ENCODE results near the gene ATP5ME.

ATP5ME gene

DNA sequence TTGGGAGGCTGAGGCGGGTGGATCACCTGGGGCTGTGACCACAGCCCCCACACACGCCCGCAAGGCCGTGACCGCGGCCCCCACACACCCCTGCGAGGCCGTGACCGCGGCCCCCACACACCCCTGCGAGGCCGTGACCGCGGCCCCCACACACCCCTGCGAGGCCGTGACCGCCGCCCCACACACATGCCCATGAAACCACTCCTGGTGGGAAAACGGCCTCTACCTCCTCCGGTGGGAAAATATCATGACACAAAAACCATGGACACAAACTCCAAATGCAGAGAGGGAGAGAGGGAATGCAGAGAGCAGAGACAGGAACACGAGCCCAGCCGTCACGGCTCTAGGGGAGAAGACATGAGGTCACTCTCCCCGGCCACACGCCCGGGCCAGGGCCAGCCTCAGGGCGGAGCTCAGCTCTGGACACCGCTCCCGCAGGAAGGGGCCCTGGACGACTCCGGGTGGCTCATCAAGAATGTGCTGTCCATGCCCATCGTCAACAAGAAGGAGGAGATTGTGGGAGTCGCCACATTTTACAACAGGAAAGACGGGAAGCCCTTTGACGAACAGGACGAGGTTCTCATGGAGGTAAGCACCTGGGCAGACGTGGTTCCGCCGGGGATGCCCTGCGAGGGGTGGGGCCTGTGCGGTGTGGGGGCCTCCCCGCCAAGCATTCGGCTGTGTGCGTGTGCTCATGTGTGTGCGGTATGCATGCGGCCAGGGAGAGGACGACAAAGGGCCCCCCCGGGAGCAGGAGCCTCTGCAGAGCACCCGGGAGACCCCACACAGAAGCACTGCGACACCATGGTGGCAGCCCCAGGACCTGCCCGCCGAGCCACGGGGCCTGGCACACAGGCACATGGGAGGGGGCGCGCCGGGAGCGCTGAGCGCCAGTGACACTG lies 17.4 kb downstream of the ATP5ME start:
- in situ Hi-C loops (cut with HindIII; ENCODE audit: low pct_ligation_motif_present, low sequenced_read_pairs), result no loop called here
- TF ChIP-seq, protein P1, sequence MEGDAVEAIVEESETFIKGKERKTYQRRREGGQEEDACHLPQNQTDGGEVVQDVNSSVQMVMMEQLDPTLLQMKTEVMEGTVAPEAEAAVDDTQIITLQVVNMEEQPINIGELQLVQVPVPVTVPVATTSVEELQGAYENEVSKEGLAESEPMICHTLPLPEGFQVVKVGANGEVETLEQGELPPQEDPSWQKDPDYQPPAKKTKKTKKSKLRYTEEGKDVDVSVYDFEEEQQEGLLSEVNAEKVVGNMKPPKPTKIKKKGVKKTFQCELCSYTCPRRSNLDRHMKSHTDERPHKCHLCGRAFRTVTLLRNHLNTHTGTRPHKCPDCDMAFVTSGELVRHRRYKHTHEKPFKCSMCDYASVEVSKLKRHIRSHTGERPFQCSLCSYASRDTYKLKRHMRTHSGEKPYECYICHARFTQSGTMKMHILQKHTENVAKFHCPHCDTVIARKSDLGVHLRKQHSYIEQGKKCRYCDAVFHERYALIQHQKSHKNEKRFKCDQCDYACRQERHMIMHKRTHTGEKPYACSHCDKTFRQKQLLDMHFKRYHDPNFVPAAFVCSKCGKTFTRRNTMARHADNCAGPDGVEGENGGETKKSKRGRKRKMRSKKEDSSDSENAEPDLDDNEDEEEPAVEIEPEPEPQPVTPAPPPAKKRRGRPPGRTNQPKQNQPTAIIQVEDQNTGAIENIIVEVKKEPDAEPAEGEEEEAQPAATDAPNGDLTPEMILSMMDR (IDR thresholded peaks at IDR 0.05; ENCODE audit: low read depth, low read length, missing control alignments), result no peak
- H3K4me3 ChIP-seq (ENCODE audit: low read depth, low read length), result no peak overlapping the region
- H3K36me3 ChIP-seq (replicated peaks), result no peaks in the 10 kb centered on the region
- DNase-seq, result no peak
- H3K27me3 ChIP-seq (replicated peaks), result no peaks in the 10 kb centered on the region
- no peak overlapping the region for H3K27ac ChIP-seq

- TF ChIP-seq, protein P1 (IDR thresholded peaks at IDR 0.05; ENCODE audit: low read depth, low read length, missing control alignments), result no peak
- Histone ChIP-seq H3K27me3 (replicated peaks) (no peaks in the 10 kb centered on the region), H3K36me3 (replicated peaks) (no peaks in the 10 kb centered on the region), H3K27ac (no peak overlapping the region), H3K4me3 (ENCODE audit: low read depth, low read length) (no peak overlapping the region)
- in situ Hi-C loops (cut with HindIII; ENCODE audit: low pct_ligation_motif_present, low sequenced_read_pairs), result no loop called here
- DNase-seq, result no peak
These were observed 18.5 kb downstream of the ATP5ME start for GRCh38 chr4:655464-656151.

DNA sequence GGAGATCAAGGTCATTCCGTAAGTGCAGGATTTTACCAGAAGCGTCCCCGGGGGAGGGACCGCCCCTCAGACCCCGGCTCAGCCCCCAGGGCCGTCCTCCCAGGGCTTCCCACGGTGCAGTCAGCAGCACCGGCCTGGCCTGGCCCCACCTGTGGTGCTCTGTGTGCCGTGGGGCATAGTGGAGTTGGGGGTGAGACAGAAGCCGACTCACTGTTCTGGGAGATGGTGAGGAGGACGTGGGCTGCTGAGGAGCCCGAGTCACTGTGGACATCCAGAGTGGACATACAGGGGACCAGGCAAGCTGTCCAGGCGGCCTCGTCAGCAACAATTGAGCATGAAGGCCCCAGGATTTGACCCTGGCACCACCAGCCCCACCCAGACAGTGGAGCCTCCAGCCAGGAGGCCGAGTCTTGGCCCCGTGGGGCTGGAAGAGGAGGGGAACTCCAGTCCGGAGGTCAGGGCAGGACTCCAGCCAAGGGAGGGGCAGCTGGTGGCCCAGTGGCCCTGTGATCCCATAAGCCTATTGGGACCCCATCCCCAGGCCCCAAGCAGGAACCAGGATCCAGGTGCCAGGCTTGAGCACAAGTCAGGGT lies 19.1 kb downstream of the ATP5ME start:
- in situ Hi-C loops (cut with HindIII; ENCODE audit: low pct_ligation_motif_present, low sequenced_read_pairs), result no loop called here

GRCh38 chr4:654503-654845 lies 19.6 kb downstream of the ATP5ME start:
- in situ Hi-C loops (cut with HindIII; ENCODE audit: low pct_ligation_motif_present, low sequenced_read_pairs), result no loop called here
- H3K27ac ChIP-seq, result no peak overlapping the region
- DNase-seq, result no peak
- H3K36me3 ChIP-seq (replicated peaks), result no peaks in the 10 kb centered on the region
- H3K27me3 ChIP-seq (replicated peaks), result no peaks in the 10 kb centered on the region
- no peak overlapping the region for H3K4me3 ChIP-seq (ENCODE audit: low read depth, low read length)
- TF ChIP-seq, protein P1 (IDR thresholded peaks at IDR 0.05; ENCODE audit: low read depth, low read length, missing control alignments), result no peak

More for the DNA sequence above, 19.1 kb downstream of the ATP5ME start:
- TF ChIP-seq, protein P1 (IDR thresholded peaks at IDR 0.05; ENCODE audit: low read depth, low read length, missing control alignments), result no peak
- Histone ChIP-seq H3K36me3 (replicated peaks) (no peaks in the 10 kb centered on the region), H3K27me3 (replicated peaks) (no peaks in the 10 kb centered on the region), H3K27ac (no peak overlapping the region), H3K4me3 (ENCODE audit: low read depth, low read length) (no peak overlapping the region)
- no peak for DNase-seq

DNA sequence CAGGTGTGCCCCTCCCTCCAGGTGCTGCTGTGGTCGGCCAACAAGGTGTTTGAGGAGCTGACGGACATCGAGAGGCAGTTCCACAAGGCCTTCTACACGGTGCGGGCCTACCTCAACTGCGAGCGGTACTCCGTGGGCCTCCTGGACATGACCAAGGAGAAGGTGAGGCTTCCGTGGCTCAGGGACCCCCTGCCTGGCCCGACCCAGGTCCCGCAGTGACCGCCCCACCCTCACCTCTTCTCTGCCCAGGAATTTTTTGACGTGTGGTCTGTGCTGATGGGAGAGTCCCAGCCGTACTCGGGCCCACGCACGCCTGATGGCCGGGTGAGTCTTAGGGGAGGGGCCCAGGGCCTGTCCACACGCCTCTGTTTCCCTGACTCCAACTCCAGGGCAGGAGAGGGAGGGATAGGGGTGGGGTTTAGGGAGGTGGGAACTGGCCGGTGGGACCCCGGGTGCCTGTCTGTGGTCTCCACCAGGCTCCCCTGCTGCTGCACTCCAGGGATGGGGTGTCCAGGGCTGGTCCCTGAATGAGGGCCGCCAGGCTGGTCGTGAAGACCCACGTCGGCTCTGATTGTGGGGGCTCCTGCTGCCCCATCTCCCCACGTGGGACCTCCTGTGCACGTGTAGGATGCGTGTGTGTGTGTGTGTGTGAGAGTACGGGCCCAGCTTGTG lies 20.1 kb downstream of the ATP5ME start:
- no peak overlapping the region for H3K27ac ChIP-seq

More for the DNA sequence above, 20.1 kb downstream of the ATP5ME start:
- H3K4me3 ChIP-seq (ENCODE audit: low read depth, low read length), result no peak overlapping the region
- DNase-seq, result no peak
- H3K36me3 ChIP-seq (replicated peaks), result no peaks in the 10 kb centered on the region
- in situ Hi-C loops (cut with HindIII; ENCODE audit: low pct_ligation_motif_present, low sequenced_read_pairs), result no loop called here
- TF ChIP-seq, protein P1 (IDR thresholded peaks at IDR 0.05; ENCODE audit: low read depth, low read length, missing control alignments), result no peak
- no peaks in the 10 kb centered on the region for H3K27me3 ChIP-seq (replicated peaks)
